T-helper 17 cell (primary cell): ENCODE results near the gene INTS1. TPM values are rescaled to one million over a fixed set of nuclear protein-coding genes. Genes with fewer than 3 reads are reported as not detected.
A peak's percentile ranks its signal among the peaks of the same experiment; 100 is the strongest.

Experiments
- ATAC-seq: fragments of 150-1000 bp; cut with Tn5 transposase; 2 replicates; pipeline ENCODE4 v1.10.0; 2021; ENCODE audit warnings: mild to moderate bottlenecking, moderate library complexity
- DNase-seq, 3 donors: peaks; one replicate each; pipeline versions ENCODE4 v3.0.0 to v3.0.0-alpha.2; 2020 to 2021
- H3K9me3 ChIP-seq: one replicate; pipeline ENCODE4 v1.7.0; 2013; ENCODE audit warnings: low read length, mild to moderate bottlenecking; ENCODE audit not compliant: control insufficient read depth, poor library complexity, severe bottlenecking
- H3K27ac Mint-ChIP-seq: one replicate; pipeline ENCODE4 v1.8.0; 2022; ENCODE audit warnings: mild to moderate bottlenecking, moderate library complexity, mixed read lengths
- H3K27me3 Mint-ChIP-seq: one replicate; pipeline ENCODE4 v1.8.0; 2022; ENCODE audit warnings: mixed read lengths
- H3K36me3 Mint-ChIP-seq: one replicate; pipeline ENCODE4 v1.8.0; 2022; ENCODE audit warnings: low read depth, mixed read lengths
- H3K4me1 Mint-ChIP-seq: one replicate; pipeline ENCODE4 v1.8.0; 2022; ENCODE audit warnings: mild to moderate bottlenecking, mixed read lengths
- H3K4me3 Mint-ChIP-seq: one replicate; pipeline ENCODE4 v1.8.0; 2022; ENCODE audit warnings: mild to moderate bottlenecking, moderate library complexity, mixed read lengths
- total RNA-seq, 4 donors: library from RNA in 2 of 4; stranded (reverse) in 2 of 4; gene quantifications; one replicate each; pipeline ENCODE4 v1.2.3 and lab custom pipeline; 2022 to 2026

Gene INTS1
- total RNA-seq, 2 donors from 2014 or later: 88.2 to 89.4 TPM

GRCh38 chr7:1513657-1514095, 9.5 kb upstream of the INTS1 start:
- Mint-ChIP-seq H3K4me1 (peaks cover 9% of the 10 kb centered on the region), H3K4me3 (no peak overlapping the region), H3K27me3 (no peaks in the 10 kb centered on the region), H3K27ac (peak overlapping the region; percentile 24), H3K36me3 (no peaks in the 10 kb centered on the region)
- no peak for ATAC-seq
- no peaks in the 10 kb centered on the region for H3K9me3 ChIP-seq
- no peak for DNase-seq

- Mint-ChIP-seq H3K27ac (peak overlapping the region; percentile 24), H3K27me3 (no peaks in the 10 kb centered on the region), H3K4me1 (peaks cover 11% of the 10 kb centered on the region), H3K4me3 (peak overlapping the region; percentile 33), H3K36me3 (no peaks in the 10 kb centered on the region)
- peak; percentile 95 for ATAC-seq
- peak in 2 of 3 donors; percentile 34 to 40 for DNase-seq
- no peaks in the 10 kb centered on the region for H3K9me3 ChIP-seq
Measured at GRCh38 chr7:1512781-1513656, 8.8 kb upstream of the INTS1 start.

- peaks cover 14% of the 10 kb centered on the region for H3K4me1 Mint-ChIP-seq
- H3K9me3 ChIP-seq: no peaks in the 10 kb centered on the region
- H3K27ac Mint-ChIP-seq: no peak overlapping the region
- H3K4me3 Mint-ChIP-seq: no peak overlapping the region
- ATAC-seq: no peak
- H3K36me3 Mint-ChIP-seq: no peaks in the 10 kb centered on the region
- H3K27me3 Mint-ChIP-seq: no peaks in the 10 kb centered on the region
- no peak for DNase-seq
Measured at GRCh38 chr7:1511444-1512422, 7.5 kb upstream of the INTS1 start.

- Mint-ChIP-seq H3K27me3 (no peaks in the 10 kb centered on the region), H3K27ac (no peak overlapping the region), H3K4me1 (peaks cover 17% of the 10 kb centered on the region), H3K36me3 (no peaks in the 10 kb centered on the region), H3K4me3 (no peak overlapping the region)
- ATAC-seq (no peak), DNase-seq (no peak)
- H3K9me3 ChIP-seq: no peaks in the 10 kb centered on the region
Measured at GRCh38 chr7:1510780-1511154, 6.6 kb upstream of the INTS1 start.

- Mint-ChIP-seq H3K4me1 (peaks cover 20% of the 10 kb centered on the region), H3K36me3 (no peaks in the 10 kb centered on the region), H3K4me3 (no peak overlapping the region), H3K27me3 (no peaks in the 10 kb centered on the region), H3K27ac (no peak overlapping the region)
- ATAC-seq (no peak), DNase-seq (no peak)
- H3K9me3 ChIP-seq: no peaks in the 10 kb centered on the region
Measured at GRCh38 chr7:1509226-1509625, 5.0 kb upstream of the INTS1 start.

GRCh38 chr7:1508277-1508758, 4.1 kb upstream of the INTS1 start:
- H3K9me3 ChIP-seq: no peaks in the 10 kb centered on the region
- Mint-ChIP-seq H3K27me3 (no peaks in the 10 kb centered on the region), H3K4me3 (no peak overlapping the region), H3K4me1 (peaks cover 21% of the 10 kb centered on the region), H3K27ac (no peak overlapping the region), H3K36me3 (no peaks in the 10 kb centered on the region)
- ATAC-seq: no peak
- no peak for DNase-seq

GRCh38 chr7:1505731-1506550, 1.8 kb upstream of the INTS1 start:
- Mint-ChIP-seq H3K27ac (no peak overlapping the region), H3K4me3 (peak overlapping the region; percentile 25), H3K27me3 (no peaks in the 10 kb centered on the region), H3K36me3 (no peaks in the 10 kb centered on the region), H3K4me1 (peaks cover 25% of the 10 kb centered on the region)
- no peak for ATAC-seq
- H3K9me3 ChIP-seq: no peaks in the 10 kb centered on the region
- no peak for DNase-seq

GRCh38 chr7:1503390-1503789, 799 bp downstream of the INTS1 start:
- no peaks in the 10 kb centered on the region for H3K9me3 ChIP-seq
- Mint-ChIP-seq H3K4me1 (peaks cover 26% of the 10 kb centered on the region), H3K27me3 (no peaks in the 10 kb centered on the region), H3K4me3 (peak overlapping the region; percentile 89), H3K27ac (peak overlapping the region; percentile 79), H3K36me3 (peaks cover 2% of the 10 kb centered on the region)
- ATAC-seq: no peak
- DNase-seq: peak in 1 of 3 donors; percentile 5

- peak overlapping the region; percentile 79 for H3K27ac Mint-ChIP-seq
- H3K4me3 Mint-ChIP-seq: peak overlapping the region; percentile 89
- no peak for ATAC-seq
- peaks cover 25% of the 10 kb centered on the region for H3K4me1 Mint-ChIP-seq
- H3K36me3 Mint-ChIP-seq: peaks cover 2% of the 10 kb centered on the region
- H3K27me3 Mint-ChIP-seq: no peaks in the 10 kb centered on the region
- no peak for DNase-seq
- no peaks in the 10 kb centered on the region for H3K9me3 ChIP-seq
Measured at GRCh38 chr7:1502845-1503244, 1.3 kb downstream of the INTS1 start.

- no peak for DNase-seq
- H3K27me3 Mint-ChIP-seq: no peaks in the 10 kb centered on the region
- ATAC-seq: no peak
- peaks cover 2% of the 10 kb centered on the region for H3K36me3 Mint-ChIP-seq
- peak overlapping the region; percentile 89 for H3K4me3 Mint-ChIP-seq
- peaks cover 21% of the 10 kb centered on the region for H3K4me1 Mint-ChIP-seq
- peak overlapping the region; percentile 83 for H3K27ac Mint-ChIP-seq
- H3K9me3 ChIP-seq: no peaks in the 10 kb centered on the region
Measured at GRCh38 chr7:1501487-1502270, 2.5 kb downstream of the INTS1 start.

- H3K36me3 Mint-ChIP-seq: peaks cover 2% of the 10 kb centered on the region
Measured at GRCh38 chr7:1500064-1500807, 4.0 kb downstream of the INTS1 start.

More at GRCh38 chr7:1500064-1500807, 4.0 kb downstream of the INTS1 start:
- DNase-seq: no peak
- Mint-ChIP-seq H3K4me3 (no peak overlapping the region), H3K27ac (peak overlapping the region; percentile 49), H3K27me3 (no peaks in the 10 kb centered on the region), H3K4me1 (peaks cover 19% of the 10 kb centered on the region)
- no peak for ATAC-seq
- no peaks in the 10 kb centered on the region for H3K9me3 ChIP-seq
